Keratinocyte (primary cell): ENCODE measurements around the gene PICALM. TPM values are rescaled to one million over a fixed set of nuclear protein-coding genes. Genes with fewer than 3 reads are reported as not detected.

ENCODE experiments used
- DNase-seq: peaks from one replicate; pipeline ENCODE4 v3.0.0-alpha.2; 2011; ENCODE audit warnings: low read depth, missing footprints, low spot score
- FAIRE-seq: peaks from 2 replicates; lab custom pipeline; 2011; peaks lifted over from hg19 to GRCh38; lab: Jason Lieb, UNC
- H2AFZ ChIP-seq: 2 replicates; pipeline ENCODE4 v1.6.0; 2012; ENCODE audit warnings: low read length, control low read depth, inconsistent platforms; ENCODE audit not compliant: control insufficient read depth
- H3K27ac ChIP-seq: 2 replicates; pipeline ENCODE4 v1.5.1; 2011; ENCODE audit warnings: low read length; ENCODE audit not compliant: control insufficient read depth, insufficient read depth
- H3K27me3 ChIP-seq: 3 replicates; pipeline ENCODE4 v1.6.0; 2011; ENCODE audit warnings: low read length; ENCODE audit not compliant: control insufficient read depth, insufficient read depth; ENCODE audit errors: extremely low read depth
- H3K36me3 ChIP-seq, 2 experiments: 2 replicates in 1 of 2; 3 replicates in 1 of 2; pipeline ENCODE4 v1.5.1; 2011; ENCODE audit warnings: low read length in 2 of 2, mild to moderate bottlenecking in 1 of 2; ENCODE audit not compliant: control insufficient read depth in 2 of 2, insufficient read depth in 2 of 2; ENCODE audit errors: extremely low read depth in 1 of 2
- H3K4me1 ChIP-seq: 3 replicates; pipeline ENCODE4 v1.5.1; 2011; ENCODE audit warnings: low read length; ENCODE audit not compliant: control insufficient read depth, insufficient read depth; ENCODE audit errors: extremely low read depth
- H3K4me2 ChIP-seq: 3 replicates; pipeline ENCODE4 v1.6.0; 2011; ENCODE audit warnings: low read depth, low read length; ENCODE audit not compliant: control insufficient read depth, insufficient read depth; ENCODE audit errors: extremely low read depth
- H3K4me3 ChIP-seq, 3 experiments: fragments of 200-600 bp in 1 of 3; sonication (generic) in 1 of 3; 2 replicates in 2 of 3; 3 replicates in 1 of 3; pipeline ENCODE4 v1.5.1; 2011 to 2016; ENCODE audit warnings: low read length in 3 of 3, mild to moderate bottlenecking in 3 of 3, control low read depth in 2 of 3, inconsistent platforms in 1 of 3, low read depth in 1 of 3, mixed read lengths in 1 of 3, mixed run types in 1 of 3, moderate library complexity in 1 of 3; ENCODE audit not compliant: control insufficient read depth in 2 of 3, insufficient read depth in 2 of 3; ENCODE audit errors: extremely low read depth in 1 of 3
- H3K79me2 ChIP-seq: 2 replicates; pipeline ENCODE4 v1.6.0; 2012; ENCODE audit warnings: low read length; ENCODE audit not compliant: control insufficient read depth, insufficient read depth
- H3K9ac ChIP-seq: 3 replicates; pipeline ENCODE4 v1.6.0; 2011; ENCODE audit warnings: low read length; ENCODE audit not compliant: control insufficient read depth, insufficient read depth; ENCODE audit errors: extremely low read depth
- H3K9me1 ChIP-seq: 3 replicates; pipeline ENCODE4 v1.6.0; 2011; ENCODE audit warnings: low read length; ENCODE audit not compliant: control insufficient read depth, insufficient read depth; ENCODE audit errors: extremely low read depth
- H3K9me3 ChIP-seq: 2 replicates; pipeline ENCODE4 v1.5.1; 2012; ENCODE audit warnings: low read depth, low read length; ENCODE audit not compliant: control insufficient read depth
- H4K20me1 ChIP-seq: 3 replicates; pipeline ENCODE4 v1.6.0; 2011; ENCODE audit warnings: low read length; ENCODE audit not compliant: control insufficient read depth, insufficient read depth; ENCODE audit errors: extremely low read depth
- CTCF ChIP-seq, 3 experiments: IDR thresholded peaks in 1 of 3; conservative IDR thresholded peaks in 1 of 3; optimal IDR thresholded peaks in 1 of 3; 2 replicates in 2 of 3; 3 replicates in 1 of 3; pipeline versions ENCODE3 to v1.5.1; 2011; ENCODE audit warnings: low read length in 3 of 3, mild to moderate bottlenecking in 3 of 3, moderate library complexity in 2 of 3, control low read depth in 1 of 3, inconsistent platforms in 1 of 3; ENCODE audit not compliant: insufficient read depth in 2 of 3; ENCODE audit errors: extremely low read depth in 1 of 3
- EZH2 ChIP-seq: IDR thresholded peaks from one replicate; pipeline ENCODE4 v1.6.1; 2012; ENCODE audit warnings: inconsistent platforms, mild to moderate bottlenecking, low read length, moderate library complexity
- dilution Hi-C: fragments of 300-500 bp; cut with MboI; formaldehyde crosslinking; loops from one replicate; pipeline ENCODE4 v1.7.0; 2020; ENCODE audit warnings: low sequenced_read_pairs; ENCODE audit not compliant: extremely low pct_ligation_motif_present
- polyA plus RNA-seq, 5 experiments: library from polyadenylated mRNA; depleted of rRNA in 3 of 5; stranded (reverse) in 3 of 5; stranded (forward) in 1 of 5; unstranded in 1 of 5; fragments of >200 nt; gene quantifications; 1 replicate in 1 of 5; 2 replicates in 3 of 5; 3 replicates in 1 of 5; pipeline versions ENCODE4 v1.2.1 to v1.2.3, GENCODE V29; 2011 to 2012; ENCODE audit warnings: missing spikeins in 2 of 5, low read depth in 1 of 5, low replicate concordance in 1 of 5

The PICALM gene
- polyA plus RNA-seq, 1 donor (not counting 4 experiments of a cell fraction or from before 2014, with no cell fraction given) = 293 TPM

DNA sequence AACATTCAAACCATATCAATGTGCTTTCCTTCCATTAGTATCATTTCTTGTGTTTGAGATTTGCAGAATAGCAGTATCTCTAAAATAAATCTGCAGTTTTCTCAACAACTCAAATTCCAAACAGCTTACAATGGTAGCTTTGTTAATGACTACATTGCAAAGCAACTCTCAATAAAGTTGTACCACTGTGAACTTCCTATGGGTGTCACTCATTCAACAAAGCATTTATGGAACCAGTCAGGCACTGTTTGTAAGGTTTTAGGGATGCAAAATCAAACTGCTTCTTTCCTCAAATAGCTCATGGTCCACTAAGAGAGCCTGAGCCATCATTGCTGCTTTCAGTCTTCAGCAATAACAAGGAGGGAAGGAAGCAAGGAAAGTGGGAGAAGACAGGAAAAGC lies 122.7 kb downstream of the PICALM start:
- no peak overlapping the region for H3K4me3 ChIP-seq
- no peak for DNase-seq
- peaks cover 21% of the 10 kb centered on the region for H3K4me1 ChIP-seq
- no peak for FAIRE-seq
- no peaks in the 10 kb centered on the region for H3K9me3 ChIP-seq
- no peaks in the 10 kb centered on the region for H3K79me2 ChIP-seq
- H3K4me2 ChIP-seq = no peak overlapping the region
- no peak overlapping the region for H3K27ac ChIP-seq
- no peaks in the 10 kb centered on the region for H3K36me3 ChIP-seq
- no peaks in the 10 kb centered on the region for H3K27me3 ChIP-seq
- no peak overlapping the region for H2AFZ ChIP-seq
- TF ChIP-seq EZH2 = no peak
- TF ChIP-seq CTCF (optimal IDR thresholded peaks at IDR 0.05 in 1 of 3, IDR thresholded peaks at IDR 0.05 in 1 of 3, conservative IDR thresholded peaks at IDR 0.05 in 1 of 3; ENCODE audit: extremely low read depth in 1 of 3, insufficient read depth in 2 of 3, low read length in 3 of 3) = no peak
- dilution Hi-C loops = no loop called here
- H4K20me1 ChIP-seq = no peaks in the 10 kb centered on the region
- no peak overlapping the region for H3K9ac ChIP-seq
- peaks cover 3% of the 10 kb centered on the region for H3K9me1 ChIP-seq

DNA sequence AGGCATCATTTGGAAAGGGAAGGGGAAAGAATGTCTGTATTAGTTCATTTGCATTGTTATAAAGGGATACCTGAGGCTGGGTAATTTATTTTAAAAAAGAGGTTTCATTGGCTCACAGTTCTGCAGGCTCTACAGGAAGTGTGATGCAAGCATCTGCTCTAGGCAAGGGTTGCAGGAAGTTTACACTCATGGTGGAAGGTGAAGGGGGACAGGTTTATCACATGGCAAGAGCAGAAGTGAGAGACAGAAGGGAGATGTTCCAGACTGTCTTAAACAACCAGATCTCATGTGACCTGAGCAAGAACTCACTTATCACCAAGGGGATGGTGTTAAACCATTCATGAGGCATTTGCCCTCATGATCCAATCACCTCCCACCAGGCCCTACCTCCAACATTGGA lies 123.1 kb downstream of the PICALM start:
- Histone ChIP-seq H3K9me3 (no peaks in the 10 kb centered on the region), H3K36me3 (no peaks in the 10 kb centered on the region), H3K27ac (no peak overlapping the region), H3K9ac (no peak overlapping the region), H3K4me3 (no peak overlapping the region), H3K4me2 (no peak overlapping the region), H3K27me3 (no peaks in the 10 kb centered on the region), H3K79me2 (no peaks in the 10 kb centered on the region), H4K20me1 (no peaks in the 10 kb centered on the region), H3K4me1 (peaks cover 21% of the 10 kb centered on the region), H2AFZ (no peak overlapping the region), H3K9me1 (peaks cover 3% of the 10 kb centered on the region)
- DNase-seq (no peak), FAIRE-seq (no peak)
- dilution Hi-C loops = no loop called here
- TF ChIP-seq EZH2 (no peak), CTCF (optimal IDR thresholded peaks at IDR 0.05 in 1 of 3, IDR thresholded peaks at IDR 0.05 in 1 of 3, conservative IDR thresholded peaks at IDR 0.05 in 1 of 3; ENCODE audit: extremely low read depth in 1 of 3, insufficient read depth in 2 of 3, low read length in 3 of 3) (no peak)
